Stimulated activated CD8-positive, alpha-beta memory T cell treated with anti-CD3 and anti-CD28 coated beads, Interleukin-4, amount 100 ng/mL, for 4 hours (primary cell): Measurements from ENCODE around the gene TMEM233.

ENCODE experiments used
- DNase-seq, 2 donors: peaks; one replicate each; pipeline ENCODE4 v3.0.0-alpha.2; 2020; ENCODE audit warnings: low read depth in 2 of 2, low spot score in 1 of 2

Gene TMEM233

GRCh38 chr12:119593578-119594398 is at the start of gene TMEM233:
TMEM233 (plus strand) TSS chr12:119593774; CDS start chr12:119593849, 75 bp downstream.
- no peak for DNase-seq

- peak; percentile 1 to 9 for DNase-seq
Observed at GRCh38 chr12:119544765-119545625, 48.6 kb upstream of the TMEM233 start.

- no peak for DNase-seq
Observed at GRCh38 chr12:119546340-119546739, 47.2 kb upstream of the TMEM233 start.

- DNase-seq: no peak
Observed at GRCh38 chr12:119547001-119547400, 46.6 kb upstream of the TMEM233 start.

GRCh38 chr12:119556854-119557253 is 36.7 kb upstream of the TMEM233 start:
- no peak for DNase-seq

GRCh38 chr12:119565404-119565803 is 28.2 kb upstream of the TMEM233 start:
- no peak for DNase-seq

GRCh38 chr12:119570771-119571170 is 22.8 kb upstream of the TMEM233 start:
- no peak for DNase-seq

- DNase-seq: no peak
Observed at GRCh38 chr12:119573086-119573485, 20.5 kb upstream of the TMEM233 start.

GRCh38 chr12:119574255-119574654 is 19.3 kb upstream of the TMEM233 start:
- DNase-seq: no peak

GRCh38 chr12:119576118-119576810 is 17.3 kb upstream of the TMEM233 start:
- DNase-seq: no peak

- DNase-seq: no peak
Observed at GRCh38 chr12:119576915-119577314, 16.7 kb upstream of the TMEM233 start.

- no peak for DNase-seq
Observed at GRCh38 chr12:119578112-119578511, 15.5 kb upstream of the TMEM233 start.

GRCh38 chr12:119589097-119589496 is 4.5 kb upstream of the TMEM233 start:
- DNase-seq: no peak

- DNase-seq: no peak
Observed at GRCh38 chr12:119589634-119590033, 3.9 kb upstream of the TMEM233 start.

GRCh38 chr12:119592232-119592631 is 1.3 kb upstream of the TMEM233 start:
- no peak for DNase-seq

GRCh38 chr12:119594399-119594730 is 791 bp downstream of the TMEM233 start:
- DNase-seq: no peak

- DNase-seq: no peak
Observed at GRCh38 chr12:119594772-119595445, 1.3 kb downstream of the TMEM233 start.

GRCh38 chr12:119598159-119598558 is 4.6 kb downstream of the TMEM233 start:
- DNase-seq: no peak

GRCh38 chr12:119601877-119602733 is 8.5 kb downstream of the TMEM233 start:
- no peak for DNase-seq

- no peak for DNase-seq
Observed at GRCh38 chr12:119602734-119603094, 9.1 kb downstream of the TMEM233 start.
